CD4-positive, alpha-beta T cell treated with Interleukin-1 beta for 1 hour (primary cell): ENCODE data around the gene WRAP73.
A peak's percentile ranks its signal among the peaks of the same experiment; 100 is the strongest.

Experiments used
- DNase-seq, 2 donors: peaks; one replicate each; pipeline ENCODE4 v3.0.0-alpha.2; 2020 to 2022

Gene WRAP73, protein sequence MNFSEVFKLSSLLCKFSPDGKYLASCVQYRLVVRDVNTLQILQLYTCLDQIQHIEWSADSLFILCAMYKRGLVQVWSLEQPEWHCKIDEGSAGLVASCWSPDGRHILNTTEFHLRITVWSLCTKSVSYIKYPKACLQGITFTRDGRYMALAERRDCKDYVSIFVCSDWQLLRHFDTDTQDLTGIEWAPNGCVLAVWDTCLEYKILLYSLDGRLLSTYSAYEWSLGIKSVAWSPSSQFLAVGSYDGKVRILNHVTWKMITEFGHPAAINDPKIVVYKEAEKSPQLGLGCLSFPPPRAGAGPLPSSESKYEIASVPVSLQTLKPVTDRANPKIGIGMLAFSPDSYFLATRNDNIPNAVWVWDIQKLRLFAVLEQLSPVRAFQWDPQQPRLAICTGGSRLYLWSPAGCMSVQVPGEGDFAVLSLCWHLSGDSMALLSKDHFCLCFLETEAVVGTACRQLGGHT

DNA sequence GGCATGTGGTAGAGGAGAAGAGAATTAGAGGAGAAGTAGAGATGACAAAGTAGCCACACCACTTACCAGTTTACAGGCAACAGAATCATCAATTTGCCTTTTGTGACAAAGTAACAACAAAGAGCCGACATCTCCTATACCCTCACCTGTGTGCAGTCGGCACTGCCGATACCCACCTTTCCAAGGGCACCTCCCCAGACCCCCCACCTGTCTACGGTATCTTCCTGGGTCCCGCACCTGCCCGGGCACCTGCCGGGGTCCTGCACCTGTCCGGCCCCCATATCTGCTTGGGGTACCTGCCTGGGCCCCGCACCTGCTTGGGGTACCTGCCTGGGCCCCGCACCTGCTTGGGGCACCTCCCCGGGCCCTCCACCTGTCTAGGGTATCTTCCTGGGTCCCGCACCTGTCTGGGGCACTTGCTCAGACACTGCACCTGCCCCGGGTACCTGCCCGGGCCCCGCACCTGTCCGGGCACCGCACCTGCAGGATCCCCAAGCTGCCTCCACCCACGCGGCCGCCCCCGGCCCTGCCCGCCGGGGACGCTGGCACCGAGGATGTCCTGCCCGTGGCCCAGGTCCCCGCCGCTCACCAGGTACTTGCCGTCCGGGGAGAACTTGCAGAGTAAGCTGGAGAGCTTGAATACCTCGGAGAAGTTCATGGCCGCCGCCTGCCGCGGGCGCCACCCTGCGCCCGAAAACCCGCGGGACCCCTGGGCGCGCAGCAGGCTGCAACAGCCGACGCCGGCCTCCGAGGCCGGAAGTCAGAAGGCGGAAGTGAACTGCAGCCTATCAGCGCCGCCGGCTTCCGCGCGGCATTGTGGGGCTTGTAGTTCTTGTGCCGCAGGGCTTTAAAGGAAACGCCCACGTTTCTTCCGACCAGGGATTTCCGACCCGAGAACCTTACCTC lies at the start of gene WRAP73:
Gene WRAP73, minus strand, starts transcription at position 762 of the 906 bp plus-strand sequence. Its CDS starts 104 bp downstream, at position 658.
- DNase-seq: peak; percentile 91

DNA sequence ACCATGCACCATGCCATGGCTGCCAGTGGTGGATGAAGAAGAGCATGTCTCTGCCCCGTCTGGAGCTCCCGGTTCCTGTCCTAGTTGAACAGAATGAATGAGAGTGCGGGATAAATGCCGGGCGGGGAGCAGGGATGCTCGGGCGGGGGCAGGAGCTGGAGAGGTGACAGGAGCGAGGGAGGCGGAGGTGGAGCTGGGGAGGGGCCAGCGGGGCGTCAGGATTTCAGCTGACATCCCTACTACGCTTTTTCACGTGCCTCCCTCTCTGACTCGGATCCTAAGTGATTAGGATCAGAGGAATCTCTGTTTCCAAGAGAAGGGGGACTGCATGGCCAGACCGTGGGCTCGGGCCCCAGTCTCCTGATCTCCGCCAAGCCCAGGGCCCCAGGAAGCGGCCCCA lies 49.7 kb upstream of the WRAP73 start:
- no peak for DNase-seq

DNA sequence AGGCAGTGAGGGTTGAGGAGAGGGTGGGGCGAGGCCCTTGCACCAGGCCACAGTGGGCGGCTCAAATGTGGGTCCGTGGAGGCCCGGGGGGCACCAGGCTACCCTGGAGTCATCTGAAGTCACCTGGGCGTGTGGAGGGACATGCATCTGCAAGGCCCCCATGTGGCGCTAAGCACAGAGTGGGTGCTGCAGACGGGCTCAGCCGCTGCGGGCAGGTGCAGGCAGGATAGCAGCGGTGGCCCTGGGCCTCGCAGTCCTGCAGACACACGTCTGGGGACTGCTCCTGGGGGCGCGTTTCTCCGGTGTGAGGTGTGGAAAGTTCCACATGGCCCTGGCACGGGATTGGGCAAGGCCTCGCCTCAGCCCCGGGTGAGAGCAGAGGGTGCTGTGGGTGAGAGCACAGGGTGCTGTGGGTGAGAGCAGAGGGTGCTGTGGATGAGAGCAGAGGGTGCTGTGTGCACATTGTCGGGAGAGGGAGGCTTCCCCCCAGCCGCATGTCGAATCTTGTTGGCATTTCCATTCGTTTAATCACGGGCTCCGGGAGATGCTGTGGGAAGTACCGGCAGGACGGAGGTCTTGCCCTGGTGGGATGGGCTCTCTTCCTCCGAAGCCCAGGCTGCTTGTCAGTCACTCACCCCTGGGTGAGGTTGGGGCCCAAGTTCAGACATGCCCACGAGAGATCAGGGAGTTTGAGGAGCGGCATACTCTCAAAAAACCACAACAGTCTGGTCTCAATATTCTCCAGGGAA lies 48.9 kb upstream of the WRAP73 start:
- DNase-seq: no peak

DNA sequence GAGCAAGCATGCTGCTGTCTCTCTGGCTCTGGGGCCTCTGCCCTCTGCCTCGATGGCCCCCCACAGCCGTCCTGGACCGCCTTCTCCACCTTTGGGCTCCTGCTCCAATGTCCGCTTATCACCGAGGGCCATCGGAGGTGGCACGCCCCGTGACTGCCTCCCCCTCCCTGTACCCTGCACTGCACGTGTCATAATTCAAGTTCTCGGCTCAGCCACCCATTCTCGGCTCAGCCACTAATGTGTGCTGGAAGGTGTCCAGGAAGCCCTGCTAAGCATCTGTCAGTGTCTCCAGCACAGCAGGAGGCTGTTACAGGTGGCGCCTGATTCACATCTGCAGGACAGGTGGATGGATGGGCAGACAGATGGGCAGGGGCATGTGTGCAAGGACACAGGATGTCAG lies 47.9 kb upstream of the WRAP73 start:
- DNase-seq: no peak

DNA sequence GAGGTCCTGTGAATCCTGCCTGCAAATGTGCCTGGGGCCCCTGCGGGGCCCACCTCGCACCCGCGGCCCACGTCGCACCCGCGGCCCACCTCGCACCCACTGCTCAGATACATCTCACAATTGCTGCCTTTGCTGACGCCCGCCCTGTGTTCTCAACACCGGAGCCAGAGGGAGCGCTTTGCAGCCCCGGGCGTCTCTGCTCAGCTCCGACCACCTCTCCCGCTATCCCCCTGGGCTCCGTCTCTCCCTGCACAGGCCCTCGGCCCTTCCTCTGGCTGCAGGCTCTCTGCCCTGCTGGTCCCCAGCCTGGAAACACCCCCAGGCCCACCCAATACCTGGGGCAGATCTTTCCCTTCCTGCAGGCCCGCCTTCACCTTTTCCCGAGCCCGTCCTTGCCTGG lies 47.2 kb upstream of the WRAP73 start:
- no peak for DNase-seq

DNA sequence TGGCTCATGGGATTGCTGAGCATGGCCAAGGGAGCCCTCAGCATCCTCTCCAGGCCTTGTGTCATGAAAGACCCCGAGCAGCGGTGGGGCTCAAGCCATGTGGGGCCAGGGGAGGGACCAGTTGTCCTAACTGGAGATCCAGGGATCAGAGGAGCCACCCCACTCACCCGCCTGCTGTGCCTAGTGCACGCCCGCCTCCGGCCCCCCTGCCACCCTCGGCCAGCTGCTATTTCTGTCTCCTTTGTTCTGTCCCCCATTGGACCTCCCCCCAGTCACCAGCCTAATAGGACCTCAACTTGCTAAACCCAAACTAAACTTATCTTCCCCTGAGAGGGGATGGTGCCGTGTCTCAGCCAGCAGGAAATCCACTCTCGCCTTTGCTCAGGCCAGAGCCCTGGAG lies 46.8 kb upstream of the WRAP73 start:
- DNase-seq: no peak

DNA sequence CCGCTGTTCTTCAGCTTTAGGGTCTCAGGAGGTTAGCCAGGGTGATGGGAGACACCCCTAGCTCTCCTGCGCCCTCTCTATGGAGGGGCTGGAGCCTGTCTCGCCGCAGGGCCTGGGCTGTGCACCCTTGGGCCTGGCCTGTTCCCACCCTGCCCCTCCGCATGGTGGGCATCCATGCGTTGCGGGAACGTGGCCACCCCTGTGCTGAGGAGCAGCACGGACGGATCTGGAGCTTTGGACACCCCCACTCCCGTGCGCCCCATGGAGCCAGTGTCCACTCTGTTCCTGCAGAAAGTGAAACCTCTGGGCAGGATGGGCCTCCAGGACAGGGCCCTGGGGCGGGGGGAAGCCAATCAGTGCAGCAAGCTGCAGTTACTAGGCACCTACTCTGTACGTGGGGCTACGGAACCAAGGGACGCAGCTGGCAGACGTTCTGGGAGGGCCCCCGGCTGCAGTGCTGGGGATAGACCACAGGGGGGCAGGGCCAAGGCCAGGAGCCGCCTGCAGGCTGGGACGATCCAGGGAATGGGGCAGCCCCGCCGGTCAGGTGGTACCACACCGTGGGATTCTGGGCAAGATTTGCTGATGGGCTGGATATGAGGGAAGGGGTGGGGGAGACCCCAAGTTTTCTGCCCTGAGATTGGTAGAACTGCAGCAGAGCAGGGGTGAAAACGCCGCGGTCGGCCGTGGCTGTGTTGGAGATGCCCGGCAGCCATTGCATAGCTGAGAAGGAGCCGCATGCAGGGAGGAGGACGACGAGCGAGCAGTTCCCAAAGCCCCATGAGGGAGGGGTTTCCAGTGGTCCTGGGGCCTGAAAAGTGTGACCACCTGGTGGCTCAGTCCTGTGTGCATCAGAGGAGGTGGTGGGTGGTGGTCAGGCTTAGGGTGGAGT lies 45.7 kb upstream of the WRAP73 start:
- peak in 1 of 2 donors; percentile 26 for DNase-seq

DNA sequence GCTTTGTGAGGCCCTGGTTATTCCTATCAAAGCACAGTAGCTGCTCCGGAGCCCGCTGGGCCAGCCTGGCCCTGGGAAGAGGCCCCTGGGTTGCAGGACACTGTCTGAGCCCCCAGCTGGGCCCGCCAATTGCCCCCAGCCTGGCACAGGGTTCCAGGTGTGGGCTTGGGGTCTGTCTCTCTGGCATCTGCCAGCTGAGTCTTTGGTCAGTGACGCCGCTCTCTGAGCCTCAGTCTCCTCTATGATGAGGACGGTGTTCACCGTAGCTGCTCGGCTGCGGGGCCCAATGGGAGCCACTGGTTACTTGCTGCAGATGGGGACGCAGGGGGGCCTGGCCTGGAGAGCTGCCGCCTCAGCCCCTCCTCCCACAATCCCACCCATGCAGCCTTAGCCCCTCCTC lies 43.4 kb upstream of the WRAP73 start:
- no peak for DNase-seq

DNA sequence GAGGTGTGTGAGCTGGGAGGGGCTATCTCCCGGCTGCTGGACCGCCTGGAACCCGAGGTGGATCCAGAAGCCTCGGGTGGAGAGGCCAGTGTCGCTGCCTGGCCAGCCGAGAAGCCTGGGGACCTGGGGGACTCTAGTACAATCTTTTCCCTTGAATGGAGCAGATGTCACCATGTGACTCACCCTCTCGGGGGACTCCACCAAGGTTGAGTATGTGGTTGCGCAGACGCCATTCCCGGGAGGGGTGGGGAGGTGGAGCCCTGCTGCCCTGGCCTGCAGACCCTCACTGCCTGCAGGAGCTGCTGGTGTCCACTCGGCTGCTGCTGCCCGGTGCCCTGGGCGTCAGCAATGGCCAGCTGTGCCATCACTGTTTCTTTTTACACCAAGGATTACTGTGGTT lies 42.7 kb upstream of the WRAP73 start:
- DNase-seq: no peak

DNA sequence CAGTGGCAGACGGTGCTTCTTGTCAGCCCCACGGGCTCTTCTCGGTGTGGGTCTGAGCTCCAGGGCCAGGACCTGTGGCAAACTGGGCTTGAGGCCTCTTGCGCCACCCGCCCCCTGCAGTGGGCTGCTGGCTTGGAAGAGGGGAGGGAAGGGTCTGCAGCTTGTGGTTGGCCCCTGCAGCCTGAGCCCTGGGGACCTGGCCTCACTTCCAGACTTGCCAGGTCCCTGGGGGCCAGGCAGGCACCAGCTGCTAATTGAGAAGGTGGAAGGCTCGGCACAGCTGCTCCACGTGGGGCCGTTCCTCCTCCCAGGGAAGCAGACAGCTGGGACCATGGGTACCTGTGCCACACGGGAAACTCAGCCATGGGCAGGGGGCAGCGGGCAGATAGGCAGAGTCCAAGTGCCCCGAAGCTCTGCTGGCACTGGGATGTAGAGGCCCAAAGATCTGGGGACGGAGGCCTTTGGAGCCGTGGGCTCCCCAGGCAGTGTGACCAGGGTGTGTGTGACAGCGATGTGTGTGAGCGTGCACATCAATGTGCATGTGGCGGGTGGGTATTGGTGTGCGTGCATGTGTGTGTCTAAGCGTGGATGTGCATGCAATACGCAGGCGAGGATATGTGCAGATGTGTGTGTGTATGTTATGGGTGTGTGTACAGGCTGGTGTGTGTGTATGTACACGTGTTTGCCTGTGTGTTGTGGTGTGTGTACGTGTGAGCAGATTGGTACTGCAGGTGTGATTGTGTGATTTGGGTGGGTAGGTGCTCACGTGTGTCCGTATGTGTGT lies 41.7 kb upstream of the WRAP73 start:
- no peak for DNase-seq

DNA sequence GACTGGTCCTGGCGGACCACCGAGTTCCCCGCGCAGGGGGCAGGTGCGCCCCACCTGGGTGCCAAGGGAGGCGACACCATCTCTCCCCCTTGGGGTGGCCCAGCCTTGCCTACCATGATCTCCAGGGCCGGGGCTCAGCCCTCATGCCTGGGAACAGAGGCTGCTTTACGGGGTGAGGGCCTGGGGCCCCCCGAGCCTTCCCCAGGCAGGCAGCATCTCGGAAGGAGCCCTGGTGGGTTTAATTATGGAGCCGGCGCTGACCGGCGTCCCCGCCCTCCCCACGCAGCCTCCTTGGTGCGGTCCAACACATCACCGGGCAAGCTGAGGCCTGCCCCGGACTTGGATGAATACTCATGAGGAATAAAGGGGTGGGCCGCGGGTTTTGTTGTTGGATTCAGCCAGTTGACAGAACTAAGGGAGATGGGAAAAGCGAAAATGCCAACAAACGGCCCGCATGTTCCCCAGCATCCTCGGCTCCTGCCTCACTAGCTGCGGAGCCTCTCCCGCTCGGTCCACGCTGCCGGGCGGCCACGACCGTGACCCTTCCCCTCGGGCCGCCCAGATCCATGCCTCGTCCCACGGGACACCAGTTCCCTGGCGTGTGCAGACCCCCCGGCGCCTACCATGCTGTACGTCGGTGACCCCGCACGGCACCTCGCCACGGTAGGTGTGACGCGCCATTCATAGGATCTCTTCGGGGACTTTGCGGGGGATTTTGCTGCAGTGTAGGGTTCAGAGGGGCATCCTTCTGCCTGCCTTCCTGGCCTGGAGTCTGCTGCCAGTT lies 40.6 kb upstream of the WRAP73 start:
- no peak for DNase-seq

DNA sequence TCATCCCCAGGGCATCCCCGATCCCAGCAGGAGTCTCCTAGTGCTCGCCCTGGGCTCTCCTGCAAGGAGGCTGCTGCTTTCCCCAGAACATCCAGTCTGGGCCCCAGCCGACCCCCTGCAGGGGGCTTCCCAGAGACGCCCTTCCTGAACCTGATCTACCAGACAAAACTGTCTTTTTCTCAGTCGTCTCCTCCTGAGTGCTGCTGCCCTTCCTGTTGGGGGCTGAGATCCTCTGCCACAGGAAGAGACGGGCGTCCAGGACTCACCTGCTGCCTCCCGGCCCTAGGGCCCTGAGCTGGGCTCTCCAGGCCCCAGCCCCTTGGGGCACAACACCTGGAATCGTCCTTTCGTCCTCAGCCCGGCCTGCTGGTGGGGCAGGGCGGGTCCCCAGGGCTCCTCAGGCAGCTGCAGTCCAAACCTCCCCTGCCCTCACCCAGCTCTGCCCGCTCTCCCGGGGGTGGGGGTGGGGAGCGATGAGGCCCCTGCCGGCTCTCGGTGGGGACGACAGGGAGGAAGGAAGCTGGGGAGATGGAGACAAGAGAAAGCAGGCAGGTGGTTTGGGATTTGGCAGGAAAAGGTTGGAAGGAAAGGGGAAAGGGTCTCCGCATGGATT lies 39.3 kb upstream of the WRAP73 start:
- DNase-seq: no peak

DNA sequence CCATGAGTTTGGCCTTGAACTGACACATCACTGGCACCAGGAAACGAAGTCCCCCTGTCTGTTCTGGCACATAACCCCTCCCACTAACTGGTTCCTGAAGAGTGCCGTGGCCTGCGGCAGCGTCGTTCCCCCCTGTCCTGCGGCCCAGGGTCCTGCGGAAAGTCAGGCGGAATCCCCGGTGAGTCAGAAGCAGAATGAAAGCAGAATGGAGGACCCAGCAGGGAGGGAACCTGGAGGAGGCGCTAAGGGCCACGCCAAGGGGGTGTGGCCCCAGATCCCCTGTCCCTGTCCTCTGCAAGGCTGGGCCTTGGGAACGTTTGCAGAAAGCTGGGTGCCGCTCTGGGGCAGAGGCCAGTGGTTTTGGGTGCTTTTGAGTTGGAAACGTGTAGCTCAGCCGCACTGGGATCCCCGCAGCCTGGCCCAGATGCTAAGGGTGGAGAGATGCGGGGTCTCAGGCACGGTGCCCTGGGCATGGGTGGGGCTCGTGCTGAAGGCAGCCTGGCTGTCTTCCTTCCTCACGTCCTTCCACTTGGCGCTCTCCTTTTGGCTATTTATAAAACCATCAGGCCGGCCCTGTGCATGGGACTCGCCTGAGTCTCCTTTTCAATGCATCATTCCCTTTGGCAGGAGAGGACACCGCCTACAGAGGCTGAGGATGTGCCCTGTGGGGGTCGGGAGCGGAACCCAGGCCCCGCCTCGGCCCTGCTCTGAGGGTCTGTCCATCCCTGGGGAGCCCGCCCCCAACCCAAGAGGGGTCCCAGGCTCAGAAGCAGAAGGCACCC lies 38.6 kb upstream of the WRAP73 start:
- DNase-seq: no peak

DNA sequence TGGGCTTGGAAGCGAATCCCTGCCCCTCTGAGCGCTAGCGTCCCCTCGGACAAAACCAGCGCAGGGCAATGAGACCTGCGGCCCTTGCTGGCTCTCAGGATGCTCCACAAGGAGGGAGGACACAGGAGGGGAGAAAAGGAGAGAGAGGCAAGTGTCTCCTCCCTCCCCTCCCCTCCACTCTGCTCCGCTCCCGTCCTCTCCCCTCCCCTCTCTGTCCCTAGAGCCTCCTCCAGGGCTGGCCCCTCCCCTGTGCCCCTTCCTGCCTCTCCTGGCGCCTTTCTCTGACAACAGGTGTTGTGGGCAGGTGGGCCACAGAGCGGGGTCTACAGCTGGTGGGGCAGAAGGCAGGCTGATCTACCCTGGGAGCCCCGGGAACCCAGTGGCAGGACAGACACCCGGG lies 37.6 kb upstream of the WRAP73 start:
- no peak for DNase-seq

DNA sequence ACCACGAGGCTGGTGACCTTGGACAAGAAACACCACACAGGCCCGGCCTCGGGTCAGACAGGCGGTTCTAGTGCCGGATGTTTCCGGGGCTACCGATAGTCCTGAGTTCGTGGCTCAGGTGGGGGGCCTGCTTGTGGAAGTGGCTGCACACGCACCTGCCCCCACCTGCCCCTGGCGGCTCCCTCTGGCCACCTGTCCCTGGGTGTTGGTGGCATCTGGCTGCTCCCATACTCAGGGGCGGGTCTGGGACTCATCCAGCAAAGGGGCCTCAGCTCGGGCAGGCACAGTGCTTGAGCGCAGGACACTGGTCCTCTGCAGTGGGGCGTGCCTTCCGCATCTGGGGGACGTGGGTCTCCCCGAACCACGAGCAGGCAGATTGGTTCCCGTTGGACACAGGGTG lies 36.0 kb upstream of the WRAP73 start:
- DNase-seq: no peak

DNA sequence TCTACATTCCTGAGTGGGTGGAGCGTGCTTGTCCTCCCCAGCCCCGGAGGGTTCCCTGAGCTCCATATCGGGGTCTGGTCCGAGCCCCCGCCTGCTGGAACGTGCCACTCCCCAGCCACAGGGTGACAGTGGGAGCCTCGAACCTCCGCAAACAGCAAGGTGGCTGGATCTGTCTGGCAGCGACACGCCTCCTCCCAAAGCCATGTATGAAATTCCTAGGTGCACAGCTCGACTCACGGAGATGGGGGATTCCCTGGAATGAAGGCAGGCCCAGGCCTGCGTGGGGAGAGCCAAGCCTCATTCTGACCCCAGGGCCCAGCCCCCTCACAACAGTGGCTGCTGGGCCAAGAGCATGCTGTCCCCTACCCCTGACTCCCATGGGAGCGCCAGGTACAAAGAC lies 35.3 kb upstream of the WRAP73 start:
- DNase-seq: no peak

DNA sequence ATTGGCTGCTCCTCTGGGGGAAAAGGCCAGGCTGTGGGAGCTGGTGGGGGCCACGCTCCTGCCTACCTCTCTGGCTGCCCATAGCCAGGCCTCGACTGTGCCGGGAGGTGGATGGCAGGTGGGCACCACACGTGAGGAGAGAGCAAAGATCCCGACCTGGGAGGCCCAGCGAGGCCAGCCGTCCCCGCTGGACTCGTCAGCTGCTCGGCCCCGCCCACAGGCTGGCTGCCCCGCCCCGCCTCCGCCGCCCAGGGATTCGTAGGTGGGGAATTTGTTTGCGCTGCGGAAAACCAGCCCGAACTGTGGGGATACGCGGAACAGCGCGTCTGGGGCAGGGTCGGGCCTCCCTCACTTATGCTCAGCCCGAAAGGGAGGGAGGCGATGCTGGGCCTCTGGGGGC lies 34.1 kb upstream of the WRAP73 start:
- DNase-seq: no peak

DNA sequence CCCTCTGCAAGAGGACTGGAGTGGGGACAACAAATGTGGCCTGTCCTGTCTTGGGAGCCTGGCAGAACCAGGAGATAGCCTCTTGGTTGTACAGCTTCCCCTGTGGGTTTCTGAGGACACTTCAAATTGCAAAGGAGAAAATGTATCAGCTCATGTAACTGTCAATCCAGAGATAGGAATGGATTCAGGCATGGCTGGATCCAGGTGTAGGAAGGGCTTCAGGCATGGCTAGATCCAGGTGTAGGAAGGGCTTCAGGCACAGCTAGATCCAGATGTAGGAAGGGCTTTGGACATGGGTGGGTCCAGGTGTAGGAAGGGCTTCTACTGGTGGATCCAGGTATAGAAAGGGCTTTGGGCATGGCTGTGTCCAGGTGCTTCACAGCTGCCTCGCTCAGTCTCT lies 33.3 kb upstream of the WRAP73 start:
- DNase-seq: no peak
